Activated T-cell treated with anti-CD3 and anti-CD28 coated beads for 4 hours (primary cell): ENCODE results near the gene CCDC192.
"Not testable (repeated sequence)": the region's sequence is repeated elsewhere in the genome, so short reads cannot be mapped to it uniquely, and the experiment has no call there.

Experiments used
- DNase-seq: peaks from one replicate; pipeline ENCODE4 v3.0.0-alpha.2; 2020

The CCDC192 gene

GRCh38 chr5:127699416-127699815, 3.8 kb upstream of the CCDC192 start:
- no peak for DNase-seq

- no peak for DNase-seq
Measured at GRCh38 chr5:127700237-127700766, 2.9 kb upstream of the CCDC192 start.

GRCh38 chr5:127702434-127702833, 757 bp upstream of the CCDC192 start:
- no peak for DNase-seq

GRCh38 chr5:127705120-127705892, 2.1 kb downstream of the CCDC192 start:
- no peak for DNase-seq

GRCh38 chr5:127706691-127707090, 3.5 kb downstream of the CCDC192 start:
- DNase-seq, result no peak

- no peak for DNase-seq
Measured at GRCh38 chr5:127707209-127707608, 4.0 kb downstream of the CCDC192 start.

- DNase-seq, result not testable (repeated sequence)
Measured at GRCh38 chr5:127713083-127713482, 9.9 kb downstream of the CCDC192 start.

GRCh38 chr5:127718181-127718580, 15.0 kb downstream of the CCDC192 start:
- DNase-seq, result no peak

- DNase-seq, result no peak
Measured at GRCh38 chr5:127723571-127723970, 20.4 kb downstream of the CCDC192 start.

- no peak for DNase-seq
Measured at GRCh38 chr5:127725673-127726072, 22.5 kb downstream of the CCDC192 start.

- no peak for DNase-seq
Measured at GRCh38 chr5:127732963-127733362, 29.8 kb downstream of the CCDC192 start.

- not testable (repeated sequence) for DNase-seq
Measured at GRCh38 chr5:127739348-127739747, 36.2 kb downstream of the CCDC192 start.

GRCh38 chr5:127739807-127740384, 36.7 kb downstream of the CCDC192 start:
- no peak for DNase-seq

GRCh38 chr5:127741412-127741811, 38.2 kb downstream of the CCDC192 start:
- no peak for DNase-seq

- DNase-seq, result no peak
Measured at GRCh38 chr5:127744241-127744640, 41.0 kb downstream of the CCDC192 start.

- no peak for DNase-seq
Measured at GRCh38 chr5:127746756-127747155, 43.6 kb downstream of the CCDC192 start.

GRCh38 chr5:127752503-127753265, 49.5 kb downstream of the CCDC192 start:
- DNase-seq, result not testable (repeated sequence)

- DNase-seq, result no peak
Measured at GRCh38 chr5:127754259-127754658, 51.1 kb downstream of the CCDC192 start.

GRCh38 chr5:127754706-127755105, 51.5 kb downstream of the CCDC192 start:
- DNase-seq, result no peak

- no peak for DNase-seq
Measured at GRCh38 chr5:127757576-127757975, 54.4 kb downstream of the CCDC192 start.

- DNase-seq, result no peak
Measured at GRCh38 chr5:127758766-127759283, 55.6 kb downstream of the CCDC192 start.

GRCh38 chr5:127761869-127762268, 58.7 kb downstream of the CCDC192 start:
- no peak for DNase-seq

- DNase-seq, result no peak
Measured at GRCh38 chr5:127762412-127762811, 59.2 kb downstream of the CCDC192 start.
